GM23248 (cell line): ENCODE measurements around the gene FXYD5. TPM values are rescaled to one million over a fixed set of nuclear protein-coding genes. Genes with fewer than 3 reads are reported as not detected.
A peak's percentile ranks its signal among the peaks of the same experiment; 100 is the strongest.

ENCODE experiments used
- DNase-seq: peaks from one replicate; pipeline ENCODE4 v3.0.0-alpha.2; 2015
- H2AFZ ChIP-seq: fragments of 200-600 bp; sonication (generic); 2 replicates; pipeline ENCODE4 v1.6.1; 2016; ENCODE audit warnings: antibody characterized with exemption
- H3F3A ChIP-seq: fragments of 200-600 bp; sonication (generic); 2 replicates; pipeline ENCODE4 v1.6.1; 2016; ENCODE audit warnings: mild to moderate bottlenecking, antibody characterized with exemption, mixed run types; ENCODE audit not compliant: insufficient read depth
- H3K27ac ChIP-seq: fragments of 200-600 bp; sonication (generic); 2 replicates; pipeline ENCODE4 v1.5.1; 2016; ENCODE audit warnings: mild to moderate bottlenecking
- H3K27me3 ChIP-seq: fragments of 200-600 bp; sonication (generic); replicated peaks from 2 replicates; pipeline ENCODE4 v1.6.1; 2016; ENCODE audit warnings: mild to moderate bottlenecking; ENCODE audit not compliant: insufficient read depth
- H3K36me3 ChIP-seq: fragments of 200-600 bp; sonication (generic); 2 replicates; pipeline ENCODE4 v1.6.1; 2016; ENCODE audit warnings: low read depth, mild to moderate bottlenecking
- H3K4me1 ChIP-seq: fragments of 200-600 bp; sonication (generic); 2 replicates; pipeline ENCODE4 v1.6.1; 2016; ENCODE audit warnings: mild to moderate bottlenecking; ENCODE audit not compliant: insufficient read depth
- H3K4me2 ChIP-seq: fragments of 200-600 bp; sonication (generic); one replicate; pipeline ENCODE4 v1.6.1; 2016; ENCODE audit warnings: mild to moderate bottlenecking; ENCODE audit not compliant: unreplicated experiment
- H3K4me3 ChIP-seq: fragments of 200-600 bp; sonication (generic); 2 replicates; pipeline ENCODE4 v1.5.1; 2016; ENCODE audit warnings: mild to moderate bottlenecking
- H3K79me2 ChIP-seq: fragments of 200-600 bp; sonication (generic); 2 replicates; pipeline ENCODE4 v1.6.1; 2016; ENCODE audit warnings: mild to moderate bottlenecking; ENCODE audit not compliant: insufficient read depth
- H3K9ac ChIP-seq: fragments of 200-600 bp; sonication (generic); 2 replicates; pipeline ENCODE4 v1.6.1; 2016; ENCODE audit warnings: mild to moderate bottlenecking
- H3K9me2 ChIP-seq: fragments of 200-600 bp; sonication (generic); 2 replicates; pipeline ENCODE4 v1.6.1; 2016; ENCODE audit warnings: mixed run types, mild to moderate bottlenecking, moderate library complexity; ENCODE audit not compliant: insufficient read depth
- H3K9me3 ChIP-seq: fragments of 200-600 bp; sonication (generic); one replicate; pipeline ENCODE4 v1.6.1; 2017; ENCODE audit warnings: low read depth
- H4K20me1 ChIP-seq: fragments of 200-600 bp; sonication (generic); 2 replicates; pipeline ENCODE4 v1.6.0; 2016; ENCODE audit not compliant: insufficient read depth
- EZH2 ChIP-seq: fragments of 200-600 bp; sonication (generic); IDR thresholded peaks from 2 replicates; pipeline ENCODE4 v1.6.1; 2018; ENCODE audit warnings: antibody characterized with exemption, mild to moderate bottlenecking; ENCODE audit not compliant: insufficient read depth, poor library complexity, severe bottlenecking
- EZH2phosphoT487 ChIP-seq: fragments of 200-600 bp; sonication (generic); IDR thresholded peaks from 2 replicates; pipeline ENCODE4 v1.6.1; 2018; ENCODE audit warnings: antibody characterized with exemption, moderate library complexity, mild to moderate bottlenecking, low read depth; ENCODE audit not compliant: insufficient read depth
- WGBS, 2 experiments: methylation state at CpG; one replicate each; pipeline ENCODE4 v1.1.6; 2015 to 2017; ENCODE audit warnings: low lambda C conversion rate in 2 of 2, low coverage in 1 of 2; ENCODE audit errors: missing lambda C conversion rate in 2 of 2; 5-methylcytosine and 5-hydroxymethylcytosine counted together
- in situ Hi-C: fragments of 300-500 bp; cut with MboI; formaldehyde crosslinking; loops from 2 replicates; pipeline ENCODE4 v1.15.0; 2020
- polyA plus RNA-seq: library from polyadenylated mRNA; unstranded; fragments of >200 nt; fragmentation: Nextera tagmentation; extraction: Ambion mirVana; gene quantifications from 2 replicates; pipeline ENCODE4 v1.2.1, GENCODE V29; 2016
- total RNA-seq: library from RNA; depleted of rRNA; stranded (reverse); fragments of >200 nt; shearing (Covaris generic); gene quantifications from 2 replicates; pipeline ENCODE4 v1.2.3, GENCODE V29; 2014

Gene FXYD5
- total and polyA plus RNA-seq, 2 experiments from 2014 or later = 233 to 496 TPM

GRCh38 chr19:35110974-35111373 is 43.6 kb upstream of the FXYD5 start:
- H3K4me2 ChIP-seq = no peak overlapping the region
- H3K4me1 ChIP-seq = no peaks in the 10 kb centered on the region
- H3K9ac ChIP-seq = no peak overlapping the region
- H3K36me3 ChIP-seq = no peaks in the 10 kb centered on the region
- H4K20me1 ChIP-seq = no peaks in the 10 kb centered on the region
- H2AFZ ChIP-seq = no peak overlapping the region
- no peak for DNase-seq
- H3K9me3 ChIP-seq = no peaks in the 10 kb centered on the region
- no peaks in the 10 kb centered on the region for H3K9me2 ChIP-seq
- no peak overlapping the region for H3K4me3 ChIP-seq
- H3F3A ChIP-seq = no peaks in the 10 kb centered on the region
- peaks cover 6% of the 10 kb centered on the region; the same call in 1 of the 2 replicates for H3K27me3 ChIP-seq
- no peak overlapping the region for H3K27ac ChIP-seq
- TF ChIP-seq EZH2phosphoT487 (no peak), EZH2 (no peak)
- in situ Hi-C loops = no loop called here
- no peaks in the 10 kb centered on the region for H3K79me2 ChIP-seq
- WGBS, 2 experiments = 49 to 70% methylated on average over 5 to 9 of the region's 9 CpGs

GRCh38 chr19:35112995-35113688 is 41.4 kb upstream of the FXYD5 start:
- peaks cover 6% of the 10 kb centered on the region; the same call in 1 of the 2 replicates for H3K27me3 ChIP-seq
- no peaks in the 10 kb centered on the region for H4K20me1 ChIP-seq
- no peaks in the 10 kb centered on the region for H3K36me3 ChIP-seq
- H3K9ac ChIP-seq = no peak overlapping the region
- no peaks in the 10 kb centered on the region for H3K79me2 ChIP-seq
- DNase-seq = peak; percentile 12
- TF ChIP-seq EZH2 (no peak), EZH2phosphoT487 (no peak)
- no peaks in the 10 kb centered on the region for H3K9me2 ChIP-seq
- 60 to 62% methylated on average over 15 of the region's 15 CpGs for WGBS, 2 experiments
- H3K9me3 ChIP-seq = no peaks in the 10 kb centered on the region
- H3F3A ChIP-seq = no peaks in the 10 kb centered on the region
- no peak overlapping the region for H2AFZ ChIP-seq
- no peaks in the 10 kb centered on the region for H3K4me1 ChIP-seq
- in situ Hi-C loops = no loop called here
- H3K27ac ChIP-seq = no peak overlapping the region
- no peak overlapping the region for H3K4me3 ChIP-seq
- no peak overlapping the region for H3K4me2 ChIP-seq

GRCh38 chr19:35114353-35115176 is 40.0 kb upstream of the FXYD5 start:
- 13 to 18% methylated on average over 21 to 23 of the region's 23 CpGs for WGBS, 2 experiments
- Histone ChIP-seq H4K20me1 (no peaks in the 10 kb centered on the region), H3K9me3 (no peaks in the 10 kb centered on the region), H3K9me2 (no peaks in the 10 kb centered on the region), H3K9ac (no peak overlapping the region), H2AFZ (no peak overlapping the region), H3K27ac (no peak overlapping the region), H3K4me2 (peak overlapping the region; percentile 5), H3K4me1 (no peaks in the 10 kb centered on the region), H3K27me3 (peaks cover 6% of the 10 kb centered on the region; the same call in 1 of the 2 replicates), H3F3A (no peaks in the 10 kb centered on the region), H3K79me2 (no peaks in the 10 kb centered on the region), H3K4me3 (no peak overlapping the region), H3K36me3 (no peaks in the 10 kb centered on the region)
- in situ Hi-C loops = no loop called here
- TF ChIP-seq EZH2phosphoT487 (no peak), EZH2 (no peak)
- DNase-seq = peak; percentile 38

DNA sequence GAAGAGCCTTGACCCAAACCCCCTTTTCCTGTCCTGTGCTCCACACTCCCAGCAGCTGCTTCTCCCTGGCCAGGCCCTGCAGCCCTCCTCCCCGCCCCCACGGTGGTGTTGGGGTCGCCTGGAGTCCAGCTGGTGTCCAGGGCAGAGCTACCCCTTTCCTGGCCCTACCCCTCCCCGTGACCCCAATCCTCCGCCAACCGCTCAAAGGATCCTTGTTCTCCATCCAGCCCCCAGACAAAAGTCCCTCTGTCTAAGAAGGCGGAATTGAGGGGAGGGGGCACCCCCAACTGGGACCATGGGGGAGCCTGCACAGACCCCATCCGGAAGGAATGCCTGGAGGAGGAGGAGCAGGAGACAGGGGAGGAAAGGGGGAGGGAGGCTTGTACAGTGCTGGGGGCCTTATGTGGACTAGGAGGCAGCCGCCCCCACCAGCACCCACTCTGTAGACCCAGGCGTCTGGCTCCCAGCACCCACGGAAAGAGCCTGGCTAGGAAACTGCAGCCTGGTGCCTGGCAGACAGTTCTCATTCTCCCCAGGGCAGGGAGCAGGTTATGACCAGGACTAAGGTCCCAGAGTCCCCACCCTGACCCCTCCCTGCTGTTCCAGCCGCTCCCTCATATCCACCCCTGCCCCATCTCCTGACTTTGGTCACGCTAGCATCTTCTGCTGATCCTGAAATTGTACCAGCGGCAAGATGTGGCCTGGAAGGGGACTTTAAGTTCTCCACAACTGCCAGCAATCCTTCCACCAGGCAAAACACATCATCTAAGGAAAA is 39.2 kb upstream of the FXYD5 start, which contains the start of gene FXYD3:
TSS of gene FXYD3 (plus strand) at position 647 of the 775 bp plus-strand sequence. CDS start 3,554 bp downstream, outside the sequence.
- no peaks in the 10 kb centered on the region for H3K79me2 ChIP-seq
- in situ Hi-C loops = no loop called here
- TF ChIP-seq EZH2phosphoT487 (no peak), EZH2 (no peak)
- no peaks in the 10 kb centered on the region for H3K36me3 ChIP-seq
- H3K9me3 ChIP-seq = no peaks in the 10 kb centered on the region
- H3F3A ChIP-seq = no peaks in the 10 kb centered on the region
- H3K27me3 ChIP-seq = peaks cover 6% of the 10 kb centered on the region; the same call in 1 of the 2 replicates
- H3K4me3 ChIP-seq = no peak within 1 kb of the TSS
- H3K9me2 ChIP-seq = no peaks in the 10 kb centered on the region
- no peak within 1 kb of the TSS for H3K27ac ChIP-seq
- 43 to 53% methylated on average over 11 to 14 of the region's 14 CpGs for WGBS, 2 experiments
- DNase-seq = no peak
- no peaks in the 10 kb centered on the region for H4K20me1 ChIP-seq
- H3K4me1 ChIP-seq = peaks cover 2% of the 10 kb centered on the region; the same call in 1 of the 2 replicates
- H2AFZ ChIP-seq = no peak within 1 kb of the TSS
- H3K9ac ChIP-seq = no peak within 1 kb of the TSS
- H3K4me2 ChIP-seq = peak within 1 kb of the TSS; percentile 5
